Liver (tissue), 9 donors: ENCODE measurements around the gene NXPE4. TPM values are rescaled to one million over a fixed set of nuclear protein-coding genes. Genes with fewer than 3 reads are reported as not detected.

Experiments
- DNase-seq: peaks from one replicate; pipeline ENCODE4 v3.0.0-alpha.2; 2017; ENCODE audit warnings: low spot score
- H3K27ac ChIP-seq, 2 donors: one replicate each; pipeline ENCODE4 v1.7.0; 2013; ENCODE audit warnings: inconsistent platforms in 2 of 2, low read length in 2 of 2, control low read depth in 1 of 2, low read depth in 1 of 2, mild to moderate bottlenecking in 1 of 2
- H3K27me3 ChIP-seq, 4 donors: one replicate each; pipeline versions ENCODE4 v1.6.1 to v1.7.0; 2013; ENCODE audit warnings: low read length in 3 of 4, inconsistent platforms in 1 of 4, mild to moderate bottlenecking in 1 of 4, moderate library complexity in 1 of 4; ENCODE audit not compliant: control insufficient read depth in 4 of 4, insufficient read depth in 4 of 4
- H3K36me3 ChIP-seq, 4 donors: one replicate each; pipeline versions ENCODE4 v1.6.1 to v1.7.0; 2013; ENCODE audit warnings: low read length in 3 of 4, mild to moderate bottlenecking in 3 of 4, low read depth in 1 of 4, moderate library complexity in 1 of 4; ENCODE audit not compliant: control insufficient read depth in 4 of 4, insufficient read depth in 3 of 4
- H3K4me1 ChIP-seq, 4 donors: one replicate each; pipeline versions ENCODE4 v1.6.1 to v1.7.0; 2013; ENCODE audit warnings: low read length in 3 of 4, mild to moderate bottlenecking in 3 of 4, moderate library complexity in 1 of 4; ENCODE audit not compliant: control insufficient read depth in 4 of 4, insufficient read depth in 4 of 4
- H3K4me3 ChIP-seq, 3 donors: one replicate each; pipeline versions ENCODE4 v1.6.1 to v1.7.0; 2013; ENCODE audit warnings: low read length in 3 of 3, control low read depth in 1 of 3, low read depth in 1 of 3, mild to moderate bottlenecking in 1 of 3
- H3K9ac ChIP-seq, 2 donors: one replicate each; pipeline ENCODE4 v1.7.0; 2013; ENCODE audit warnings: low read length in 2 of 2, mild to moderate bottlenecking in 2 of 2, moderate library complexity in 2 of 2, control low read depth in 1 of 2, low read depth in 1 of 2
- H3K9me3 ChIP-seq, 4 donors: one replicate each; pipeline versions ENCODE4 v1.6.1 to v1.7.0; 2013; ENCODE audit warnings: low read length in 3 of 4; ENCODE audit not compliant: control insufficient read depth in 4 of 4
- ATF3 ChIP-seq: IDR thresholded peaks from 2 replicates; pipeline ENCODE4 v1.6.1; 2016; ENCODE audit warnings: antibody characterized with exemption
- EGR1 ChIP-seq, 2 donors: IDR thresholded peaks; 2 replicates each; pipeline ENCODE4 v1.6.1; 2016 to 2018; ENCODE audit warnings: antibody characterized with exemption in 2 of 2, low read depth in 2 of 2
- FOXA1 ChIP-seq: IDR thresholded peaks from 2 replicates; pipeline ENCODE4 v1.6.1; 2016; ENCODE audit warnings: antibody characterized with exemption
- FOXA2 ChIP-seq: IDR thresholded peaks from 2 replicates; pipeline ENCODE4 v1.6.1; 2016; ENCODE audit warnings: antibody characterized with exemption
- GABPA ChIP-seq, 2 donors: IDR thresholded peaks in 1 of 2; conservative IDR thresholded peaks in 1 of 2; 2 replicates each; pipeline ENCODE4 v1.6.1; 2016; ENCODE audit warnings: antibody characterized with exemption in 2 of 2, mild to moderate bottlenecking in 1 of 2, moderate library complexity in 1 of 2
- HNF4A ChIP-seq, 2 donors: conservative IDR thresholded peaks; 2 replicates each; pipeline ENCODE4 v1.6.1; 2016; ENCODE audit warnings: antibody characterized with exemption in 2 of 2, mild to moderate bottlenecking in 2 of 2
- HNF4G ChIP-seq: IDR thresholded peaks from 2 replicates; pipeline ENCODE4 v1.6.1; 2016; ENCODE audit warnings: antibody characterized with exemption
- JUND ChIP-seq, 2 donors: IDR thresholded peaks; 2 replicates each; pipeline ENCODE4 v1.6.1; 2016; ENCODE audit warnings: antibody characterized with exemption in 2 of 2
- NR2F2 ChIP-seq: IDR thresholded peaks from 2 replicates; pipeline ENCODE4 v1.6.1; 2016; ENCODE audit warnings: antibody characterized with exemption
- RAD21 ChIP-seq, 2 donors: IDR thresholded peaks; 2 replicates each; pipeline ENCODE4 v1.6.1; 2016; ENCODE audit warnings: antibody characterized with exemption in 2 of 2, mild to moderate bottlenecking in 2 of 2
- REST ChIP-seq: IDR thresholded peaks from 2 replicates; pipeline ENCODE4 v1.6.1; 2016; ENCODE audit warnings: antibody characterized with exemption, mild to moderate bottlenecking
- RXRA ChIP-seq, 2 donors: IDR thresholded peaks; 2 replicates each; pipeline ENCODE4 v1.6.1; 2017 to 2018; ENCODE audit warnings: antibody characterized with exemption in 2 of 2, mild to moderate bottlenecking in 1 of 2
- SP1 ChIP-seq: IDR thresholded peaks from 2 replicates; pipeline ENCODE4 v1.6.1; 2018; ENCODE audit warnings: antibody characterized with exemption, mild to moderate bottlenecking
- YY1 ChIP-seq: IDR thresholded peaks from 2 replicates; pipeline ENCODE4 v1.6.1; 2016; ENCODE audit warnings: antibody characterized with exemption, mild to moderate bottlenecking
- ZBTB33 ChIP-seq: IDR thresholded peaks from 2 replicates; pipeline ENCODE4 v1.6.1; 2016; ENCODE audit warnings: antibody characterized with exemption
- WGBS: extraction: QIAGEN DNeasy Blood & Tissue Kit; methylation state at CpG from one replicate; pipeline ENCODE4 v1.1.7; 2013; 5-methylcytosine and 5-hydroxymethylcytosine counted together
- polyA plus RNA-seq, 2 donors: library from polyadenylated mRNA; stranded (reverse) in 1 of 2; unstranded in 1 of 2; fragments of 200-250 nt in 1 of 2; fragments of >200 nt in 1 of 2; fragmentation: Nextera tagmentation in 1 of 2; extraction: Ambion mirVana in 1 of 2; gene quantifications; one replicate each; pipeline versions ENCODE4 v1.2.1 to v1.2.3, GENCODE V29; 2013 to 2015
- total RNA-seq, 2 donors: library from RNA; depleted of rRNA; stranded (reverse); fragments of >200 nt; gene quantifications; one replicate each; pipeline ENCODE4 v1.2.3, GENCODE V29; 2014
- donor health status: healthy.
- donor health status: healthy.
- donor health status: healthy.
- donor health status: healthy.
- donor health status: healthy.

NXPE4 gene
- total and polyA plus RNA-seq, 4 donors = not detected

GRCh38 chr11:114569801-114570200 is 25.8 kb downstream of the NXPE4 start:
- Histone ChIP-seq H3K9ac (no peak overlapping the region), H3K27me3 (peaks cover 0 to 2% (median 0%) of the 10 kb centered on the region in 4 donors), H3K27ac (no peak overlapping the region), H3K4me3 (no peak overlapping the region), H3K36me3 (no peaks in the 10 kb centered on the region), H3K4me1 (no peaks in the 10 kb centered on the region), H3K9me3 (no peaks in the 10 kb centered on the region)
- TF ChIP-seq GABPA (IDR thresholded peaks at IDR 0.05 in 1 of 2, conservative IDR thresholded peaks at IDR 0.05 in 1 of 2) (no peak), RXRA (IDR thresholded peaks at IDR 0.05) (no peak), RAD21 (IDR thresholded peaks at IDR 0.05) (no peak), FOXA2 (no peak), ZBTB33 (no peak), ATF3 (no peak), YY1 (no peak), JUND (IDR thresholded peaks at IDR 0.05) (no peak), FOXA1 (no peak), HNF4G (no peak), REST (no peak), SP1 (no peak), EGR1 (IDR thresholded peaks at IDR 0.05; ENCODE audit: low read depth in 2 of 2) (no peak), NR2F2 (no peak), HNF4A (conservative IDR thresholded peaks at IDR 0.05) (no peak)
- WGBS = 74% methylated on average over 3 of the region's 3 CpGs
- DNase-seq = no peak

- Histone ChIP-seq H3K9me3 (no peaks in the 10 kb centered on the region), H3K4me1 (no peaks in the 10 kb centered on the region)
- TF ChIP-seq ZBTB33 (no peak), JUND (IDR thresholded peaks at IDR 0.05) (no peak), SP1 (no peak), FOXA2 (no peak), NR2F2 (no peak), RXRA (IDR thresholded peaks at IDR 0.05) (no peak), REST (no peak), YY1 (no peak)
Observed at GRCh38 chr11:114566276-114566675, 29.3 kb downstream of the NXPE4 start.

More at GRCh38 chr11:114566276-114566675, 29.3 kb downstream of the NXPE4 start:
- Histone ChIP-seq H3K27ac (no peak overlapping the region), H3K4me3 (no peak overlapping the region), H3K27me3 (no peaks in the 10 kb centered on the region), H3K9ac (no peak overlapping the region), H3K36me3 (no peaks in the 10 kb centered on the region)
- no peak for DNase-seq
- WGBS = 35% methylated on average over 2 of the region's 2 CpGs
